K562 (cell line): ENCODE measurements around the gene PIP4K2C. TPM values are rescaled to one million over a fixed set of nuclear protein-coding genes. Genes with fewer than 3 reads are reported as not detected.

ENCODE experiments used
- BCOR ChIP-seq: fragments of 450-650 bp; IDR thresholded peaks from 2 replicates; pipeline ENCODE4 v1.6.1; 2016
- CBX1 ChIP-seq: sonication (generic); IDR thresholded peaks from 2 replicates; pipeline ENCODE4 v1.6.1; 2016; ENCODE audit warnings: antibody characterized with exemption, low read depth, mild to moderate bottlenecking
- MYNN ChIP-seq, 2 experiments: sonication (generic); formaldehyde crosslinking in 1 of 2; IDR thresholded peaks; 2 replicates each; pipeline versions ENCODE4 v1.5.0 to v1.6.1; 2016 to 2020; ENCODE audit warnings: antibody characterized with exemption in 1 of 2, missing genetic modification reagents in 1 of 2
- POLR2AphosphoS5 ChIP-seq: IDR thresholded peaks from 2 replicates; pipeline ENCODE4 v1.6.1; 2011; ENCODE audit warnings: mild to moderate bottlenecking, low read depth, low read length, moderate library complexity; ENCODE audit not compliant: control insufficient read depth, insufficient read depth
- POLR2G ChIP-seq: fragments of 200-400 bp; formaldehyde crosslinking; IDR thresholded peaks from 2 replicates; pipeline ENCODE4 v1.6.1; 2017; ENCODE audit warnings: low read depth, mild to moderate bottlenecking, antibody characterized with exemption, low read length, moderate library complexity
- RFX5 ChIP-seq: IDR thresholded peaks from 2 replicates; pipeline ENCODE4 v1.6.1; 2011; ENCODE audit warnings: low read depth, mild to moderate bottlenecking, improper control_type of control experiment, low read length
- SMAD4 ChIP-seq: fragments of 250-450 bp; sonication (Bioruptor Pico); conservative IDR thresholded peaks from 2 replicates; pipeline ENCODE4 v1.8.0; 2021; ENCODE audit warnings: inconsistent platforms, mild to moderate bottlenecking, moderate library complexity
- SNRNP70 ChIP-seq: fragments of 200-400 bp; formaldehyde crosslinking; optimal IDR thresholded peaks from 2 replicates; pipeline ENCODE3; 2017; ENCODE audit warnings: low read depth, low read length
- ZBTB17 ChIP-seq: fragments of 450-650 bp; formaldehyde crosslinking; IDR thresholded peaks from 2 replicates; pipeline ENCODE4 v1.4.0; 2020; ENCODE audit warnings: mild to moderate bottlenecking
- ZNF143 ChIP-seq: sonication (generic); formaldehyde crosslinking; IDR thresholded peaks from 2 replicates; pipeline ENCODE4 v1.9.0; 2022; ENCODE audit warnings: mild to moderate bottlenecking, missing genetic modification reagents
- ZNF263 ChIP-seq: sonication (generic); formaldehyde crosslinking; IDR thresholded peaks from 2 replicates; pipeline ENCODE4 v1.8.0; 2022; ENCODE audit warnings: mild to moderate bottlenecking, missing genetic modification reagents, borderline replicate concordance
- ZNF324 ChIP-seq: fragments of 250-450 bp; sonication (Bioruptor Pico); IDR thresholded peaks from 2 replicates; pipeline ENCODE4 v1.4.0; 2020; ENCODE audit warnings: mild to moderate bottlenecking
- polyA plus RNA-seq, 8 experiments: library from polyadenylated mRNA; depleted of rRNA in 4 of 8; stranded (reverse) in 5 of 8; unstranded in 3 of 8; fragments of >200 nt; fragmentation: Nextera tagmentation in 2 of 8; fragmentation: Illumina TruSeq in 1 of 8; extraction: Ambion mirVana in 2 of 8; extraction: Trizol in 1 of 8; gene quantifications; 2 replicates each; pipeline versions ENCODE4 v1.2.1 to v1.2.3, GENCODE V29; 2011 to 2014; ENCODE audit warnings: inconsistent platforms in 1 of 8, missing spikeins in 1 of 8
- total RNA-seq, 7 experiments: library from RNA; depleted of rRNA in 6 of 7; stranded (reverse); fragments of >200 nt in 6 of 7; fragmentation: Illumina TruSeq in 2 of 7; extraction: Trizol in 2 of 7; gene quantifications; 2 replicates each; pipeline versions ENCODE4 v1.2.1 to v1.2.3, GENCODE V29; 2011 to 2021; ENCODE audit warnings: low replicate concordance in 1 of 7
- TF ChIP-seq, protein P1 (sequence below): sonication (generic); formaldehyde crosslinking; IDR thresholded peaks from 2 replicates; pipeline ENCODE4 v1.8.0; 2023; ENCODE audit warnings: mild to moderate bottlenecking, missing genetic modification reagents
- TF ChIP-seq, protein P2 (sequence below): sonication (generic); formaldehyde crosslinking; IDR thresholded peaks from 2 replicates; pipeline ENCODE4 v1.8.1; 2022; ENCODE audit warnings: missing genetic modification reagents
- TF ChIP-seq, protein P3 (sequence below), 2 experiments: IDR thresholded peaks; 2 replicates each; pipeline ENCODE4 v1.6.1; 2011; ENCODE audit warnings: borderline replicate concordance in 1 of 2, control low read depth in 1 of 2, low read depth in 1 of 2, low read length in 1 of 2, mild to moderate bottlenecking in 1 of 2, mixed read lengths in 1 of 2, moderate library complexity in 1 of 2; ENCODE audit not compliant: insufficient read depth in 1 of 2, insufficient read length in 1 of 2, poor library complexity in 1 of 2, severe bottlenecking in 1 of 2; ENCODE audit errors: extremely low read depth in 1 of 2
- TF ChIP-seq, protein P4 (sequence below): IDR thresholded peaks from 2 replicates; pipeline ENCODE4 v1.6.1; 2011; ENCODE audit warnings: borderline replicate concordance, low read depth, mild to moderate bottlenecking, moderate library complexity, low read length; ENCODE audit not compliant: insufficient read depth, poor library complexity, severe bottlenecking

PIP4K2C gene
- total and polyA plus RNA-seq, 9 of the 15 experiments (the other 6 are each of a cell fraction or from before 2014, with no cell fraction given), result 9.0 to 41.4 (median 18.3) TPM

DNA sequence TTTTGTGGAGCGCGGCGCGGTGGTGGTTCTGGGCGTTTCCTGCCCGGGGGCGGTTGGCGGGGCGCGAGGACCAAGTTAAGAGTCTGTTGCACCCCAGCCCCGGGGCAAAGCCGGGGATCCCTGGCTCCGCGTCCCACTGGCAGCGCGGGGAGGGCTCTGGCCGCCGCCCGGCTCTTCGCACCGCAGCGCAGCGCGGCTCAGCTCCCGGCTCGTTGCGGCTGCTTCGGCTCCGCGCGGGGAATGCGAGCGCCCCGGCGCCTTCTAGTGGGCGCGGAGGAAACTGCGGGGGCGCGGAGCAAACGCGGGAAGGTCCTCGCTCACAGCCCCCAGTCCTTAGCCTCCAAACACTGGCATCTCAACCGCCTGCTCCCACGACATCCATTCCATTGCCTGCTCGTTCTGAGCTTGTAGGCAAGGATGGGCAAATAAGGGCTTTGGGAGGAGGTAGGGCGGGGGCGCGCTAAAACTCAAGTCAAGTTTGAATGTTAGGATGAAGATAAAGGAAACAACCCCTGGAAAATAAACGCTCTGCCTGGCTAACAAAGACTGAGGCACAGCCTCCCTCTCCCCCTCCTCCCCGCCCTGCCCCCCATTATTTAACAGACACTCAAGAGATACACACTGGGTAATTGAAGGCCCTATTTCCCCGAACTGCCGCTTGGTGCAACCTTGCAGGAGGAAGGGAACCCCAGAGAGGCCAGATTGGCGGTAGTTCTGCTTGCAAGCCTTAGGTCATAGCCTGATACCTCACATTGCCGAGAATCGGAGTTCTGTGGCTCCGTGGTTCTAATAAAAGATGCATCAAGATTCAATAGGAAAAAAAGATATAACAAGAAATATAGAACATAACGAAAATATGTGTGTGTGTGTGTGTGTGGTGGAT, 42.2 kb downstream of the PIP4K2C start, which contains the start of gene B4GALNT1 (continued):
- peak; percentile 44; the same call in 1 of the 2 replicates for TF ChIP-seq POLR2AphosphoS5
- 0 out of 2 replicates have a peak, but pooled peaks have one; percentile 26 for TF ChIP-seq SMAD4 (CRISPR knock-in tag)
- TF ChIP-seq ZNF263 (CRISPR knock-in tag), result 0 out of 2 replicates have a peak, but pooled peaks have one; percentile 29
- TF ChIP-seq, protein P1, sequence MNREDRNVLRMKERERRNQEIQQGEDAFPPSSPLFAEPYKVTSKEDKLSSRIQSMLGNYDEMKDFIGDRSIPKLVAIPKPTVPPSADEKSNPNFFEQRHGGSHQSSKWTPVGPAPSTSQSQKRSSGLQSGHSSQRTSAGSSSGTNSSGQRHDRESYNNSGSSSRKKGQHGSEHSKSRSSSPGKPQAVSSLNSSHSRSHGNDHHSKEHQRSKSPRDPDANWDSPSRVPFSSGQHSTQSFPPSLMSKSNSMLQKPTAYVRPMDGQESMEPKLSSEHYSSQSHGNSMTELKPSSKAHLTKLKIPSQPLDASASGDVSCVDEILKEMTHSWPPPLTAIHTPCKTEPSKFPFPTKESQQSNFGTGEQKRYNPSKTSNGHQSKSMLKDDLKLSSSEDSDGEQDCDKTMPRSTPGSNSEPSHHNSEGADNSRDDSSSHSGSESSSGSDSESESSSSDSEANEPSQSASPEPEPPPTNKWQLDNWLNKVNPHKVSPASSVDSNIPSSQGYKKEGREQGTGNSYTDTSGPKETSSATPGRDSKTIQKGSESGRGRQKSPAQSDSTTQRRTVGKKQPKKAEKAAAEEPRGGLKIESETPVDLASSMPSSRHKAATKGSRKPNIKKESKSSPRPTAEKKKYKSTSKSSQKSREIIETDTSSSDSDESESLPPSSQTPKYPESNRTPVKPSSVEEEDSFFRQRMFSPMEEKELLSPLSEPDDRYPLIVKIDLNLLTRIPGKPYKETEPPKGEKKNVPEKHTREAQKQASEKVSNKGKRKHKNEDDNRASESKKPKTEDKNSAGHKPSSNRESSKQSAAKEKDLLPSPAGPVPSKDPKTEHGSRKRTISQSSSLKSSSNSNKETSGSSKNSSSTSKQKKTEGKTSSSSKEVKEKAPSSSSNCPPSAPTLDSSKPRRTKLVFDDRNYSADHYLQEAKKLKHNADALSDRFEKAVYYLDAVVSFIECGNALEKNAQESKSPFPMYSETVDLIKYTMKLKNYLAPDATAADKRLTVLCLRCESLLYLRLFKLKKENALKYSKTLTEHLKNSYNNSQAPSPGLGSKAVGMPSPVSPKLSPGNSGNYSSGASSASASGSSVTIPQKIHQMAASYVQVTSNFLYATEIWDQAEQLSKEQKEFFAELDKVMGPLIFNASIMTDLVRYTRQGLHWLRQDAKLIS (CRISPR knock-in tag), result peak; percentile 55
- TF ChIP-seq, protein P2, sequence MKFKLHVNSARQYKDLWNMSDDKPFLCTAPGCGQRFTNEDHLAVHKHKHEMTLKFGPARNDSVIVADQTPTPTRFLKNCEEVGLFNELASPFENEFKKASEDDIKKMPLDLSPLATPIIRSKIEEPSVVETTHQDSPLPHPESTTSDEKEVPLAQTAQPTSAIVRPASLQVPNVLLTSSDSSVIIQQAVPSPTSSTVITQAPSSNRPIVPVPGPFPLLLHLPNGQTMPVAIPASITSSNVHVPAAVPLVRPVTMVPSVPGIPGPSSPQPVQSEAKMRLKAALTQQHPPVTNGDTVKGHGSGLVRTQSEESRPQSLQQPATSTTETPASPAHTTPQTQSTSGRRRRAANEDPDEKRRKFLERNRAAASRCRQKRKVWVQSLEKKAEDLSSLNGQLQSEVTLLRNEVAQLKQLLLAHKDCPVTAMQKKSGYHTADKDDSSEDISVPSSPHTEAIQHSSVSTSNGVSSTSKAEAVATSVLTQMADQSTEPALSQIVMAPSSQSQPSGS (CRISPR knock-in tag), result no peak
- no peak for TF ChIP-seq RFX5
- TF ChIP-seq, protein P3, sequence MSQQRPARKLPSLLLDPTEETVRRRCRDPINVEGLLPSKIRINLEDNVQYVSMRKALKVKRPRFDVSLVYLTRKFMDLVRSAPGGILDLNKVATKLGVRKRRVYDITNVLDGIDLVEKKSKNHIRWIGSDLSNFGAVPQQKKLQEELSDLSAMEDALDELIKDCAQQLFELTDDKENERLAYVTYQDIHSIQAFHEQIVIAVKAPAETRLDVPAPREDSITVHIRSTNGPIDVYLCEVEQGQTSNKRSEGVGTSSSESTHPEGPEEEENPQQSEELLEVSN (IDR thresholded peaks at IDR 0.05; ENCODE audit: borderline replicate concordance in 1 of 2, extremely low read depth in 1 of 2, insufficient read depth in 1 of 2, insufficient read length in 1 of 2, low read depth in 1 of 2, low read length in 1 of 2, poor library complexity in 1 of 2, severe bottlenecking in 1 of 2), result peak; percentile 90 to 97
- TF ChIP-seq ZBTB17 (CRISPR knock-in tag), result 0 out of 2 replicates have a peak, but pooled peaks have one; percentile 17
- TF ChIP-seq CBX1, result 0 out of 2 replicates have a peak, but pooled peaks have one; percentile 57
- TF ChIP-seq ZNF324 (CRISPR knock-in tag), result no peak
- no peak for TF ChIP-seq SNRNP70
- TF ChIP-seq POLR2G, result peak; percentile 88
- peak; percentile 45; the same call in 1 of the 2 replicates for TF ChIP-seq BCOR
- no peak for TF ChIP-seq ZNF143 (CRISPR knock-in tag)
- TF ChIP-seq MYNN (IDR thresholded peaks at IDR 0.05), result no peak
- TF ChIP-seq MYNN (CRISPR knock-in tag; IDR thresholded peaks at IDR 0.05), result no peak
- TF ChIP-seq, protein P4, sequence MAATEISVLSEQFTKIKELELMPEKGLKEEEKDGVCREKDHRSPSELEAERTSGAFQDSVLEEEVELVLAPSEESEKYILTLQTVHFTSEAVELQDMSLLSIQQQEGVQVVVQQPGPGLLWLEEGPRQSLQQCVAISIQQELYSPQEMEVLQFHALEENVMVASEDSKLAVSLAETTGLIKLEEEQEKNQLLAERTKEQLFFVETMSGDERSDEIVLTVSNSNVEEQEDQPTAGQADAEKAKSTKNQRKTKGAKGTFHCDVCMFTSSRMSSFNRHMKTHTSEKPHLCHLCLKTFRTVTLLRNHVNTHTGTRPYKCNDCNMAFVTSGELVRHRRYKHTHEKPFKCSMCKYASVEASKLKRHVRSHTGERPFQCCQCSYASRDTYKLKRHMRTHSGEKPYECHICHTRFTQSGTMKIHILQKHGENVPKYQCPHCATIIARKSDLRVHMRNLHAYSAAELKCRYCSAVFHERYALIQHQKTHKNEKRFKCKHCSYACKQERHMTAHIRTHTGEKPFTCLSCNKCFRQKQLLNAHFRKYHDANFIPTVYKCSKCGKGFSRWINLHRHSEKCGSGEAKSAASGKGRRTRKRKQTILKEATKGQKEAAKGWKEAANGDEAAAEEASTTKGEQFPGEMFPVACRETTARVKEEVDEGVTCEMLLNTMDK, result peak; percentile 65
